NB4 (cell line): ENCODE measurements around the gene HAAO.
"Not testable (repeated sequence)": the region's sequence is repeated elsewhere in the genome, so short reads cannot be mapped to it uniquely, and the experiment has no call there.

Experiments used
- DNase-seq: peaks from one replicate; pipeline ENCODE4 v3.0.0; 2010; ENCODE audit warnings: low read depth
- H3K4me3 ChIP-seq: one replicate; pipeline ENCODE4 v1.5.1; 2011; ENCODE audit warnings: mild to moderate bottlenecking, low read depth, low read length, moderate library complexity
- CTCF ChIP-seq: IDR thresholded peaks from one replicate; pipeline ENCODE4 v1.5.1; 2012; ENCODE audit warnings: low read depth, low read length
- MAX ChIP-seq: IDR thresholded peaks from 2 replicates; pipeline ENCODE4 v1.6.1; 2011; ENCODE audit warnings: low read depth, low read length
- MYC ChIP-seq: IDR thresholded peaks from 2 replicates; pipeline ENCODE4 v1.6.1; 2011; ENCODE audit warnings: low read depth, low read length
- POLR2A ChIP-seq: IDR thresholded peaks from 2 replicates; pipeline ENCODE4 v1.6.1; 2011; ENCODE audit warnings: mild to moderate bottlenecking; ENCODE audit not compliant: insufficient read length; ENCODE audit errors: extremely low read depth

Gene HAAO

GRCh38 chr2:42835577-42836371, 43.4 kb upstream of the HAAO start:
- no peak overlapping the region for H3K4me3 ChIP-seq
- peak; percentile 99 for DNase-seq
- TF ChIP-seq POLR2A (no peak), MAX (peak; percentile 61; the same call in 1 of the 2 replicates), MYC (peak; percentile 51; the same call in 1 of the 2 replicates)

GRCh38 chr2:42834161-42834560, 41.8 kb upstream of the HAAO start:
- no peak overlapping the region for H3K4me3 ChIP-seq
- DNase-seq, result no peak
- no peak for TF ChIP-seq POLR2A
- no peak for TF ChIP-seq CTCF
- no peak for TF ChIP-seq MYC
- no peak for TF ChIP-seq MAX

- no peak for TF ChIP-seq CTCF
- no peak for TF ChIP-seq MYC
- TF ChIP-seq POLR2A, result no peak
- no peak for TF ChIP-seq MAX
- H3K4me3 ChIP-seq, result no peak overlapping the region
- DNase-seq, result no peak
Observed at GRCh38 chr2:42832289-42832634, 39.9 kb upstream of the HAAO start.

- DNase-seq, H3K4me3 ChIP-seq: not testable (repeated sequence)
Observed at GRCh38 chr2:42831575-42832288, 39.3 kb upstream of the HAAO start.

- no peak overlapping the region for H3K4me3 ChIP-seq
- TF ChIP-seq MYC (no peak), CTCF (no peak), POLR2A (no peak), MAX (no peak)
- DNase-seq, result no peak
Observed at GRCh38 chr2:42830922-42831574, 38.7 kb upstream of the HAAO start.

- DNase-seq, result no peak
- TF ChIP-seq CTCF (no peak), POLR2A (no peak), MAX (no peak), MYC (no peak)
- no peak overlapping the region for H3K4me3 ChIP-seq
Observed at GRCh38 chr2:42829671-42830440, 37.5 kb upstream of the HAAO start.
